CMK (cell line): Measurements from ENCODE around the gene THSD7A.

Experiments
- DNase-seq: peaks from one replicate; pipeline ENCODE4 v3.0.0-alpha.2; 2010; ENCODE audit warnings: low read depth

The THSD7A gene

GRCh38 chr7:11749629-11750028 lies 82.4 kb downstream of the THSD7A start:
- DNase-seq = no peak

- DNase-seq = no peak
These were observed 83.1 kb downstream of the THSD7A start for GRCh38 chr7:11748884-11749283.

GRCh38 chr7:11747715-11748485 lies 84.1 kb downstream of the THSD7A start:
- DNase-seq = no peak

- no peak for DNase-seq
These were observed 85.4 kb downstream of the THSD7A start for GRCh38 chr7:11746591-11746990.

- no peak for DNase-seq
These were observed 88.5 kb downstream of the THSD7A start for GRCh38 chr7:11743548-11743947.

- no peak for DNase-seq
These were observed 89.0 kb downstream of the THSD7A start for GRCh38 chr7:11743016-11743415.

GRCh38 chr7:11742496-11742895 lies 89.5 kb downstream of the THSD7A start:
- DNase-seq = no peak

GRCh38 chr7:11737723-11738122 lies 94.3 kb downstream of the THSD7A start:
- no peak for DNase-seq

GRCh38 chr7:11732207-11732606 lies 99.8 kb downstream of the THSD7A start:
- no peak for DNase-seq

GRCh38 chr7:11730725-11731124 lies 101.3 kb downstream of the THSD7A start:
- no peak for DNase-seq

GRCh38 chr7:11727864-11728263 lies 104.1 kb downstream of the THSD7A start:
- DNase-seq = no peak

- DNase-seq = no peak
These were observed 105.2 kb downstream of the THSD7A start for GRCh38 chr7:11726794-11727155.

- DNase-seq = no peak
These were observed 105.8 kb downstream of the THSD7A start for GRCh38 chr7:11726001-11726793.

GRCh38 chr7:11716185-11716584 lies 115.8 kb downstream of the THSD7A start:
- no peak for DNase-seq

- no peak for DNase-seq
These were observed 117.3 kb downstream of the THSD7A start for GRCh38 chr7:11714676-11715075.

- no peak for DNase-seq
These were observed 117.8 kb downstream of the THSD7A start for GRCh38 chr7:11714205-11714604.

GRCh38 chr7:11713352-11713751 lies 118.6 kb downstream of the THSD7A start:
- no peak for DNase-seq

GRCh38 chr7:11710377-11710776 lies 121.6 kb downstream of the THSD7A start:
- DNase-seq = no peak

GRCh38 chr7:11709196-11709595 lies 122.8 kb downstream of the THSD7A start:
- DNase-seq = no peak

GRCh38 chr7:11707606-11708193 lies 124.3 kb downstream of the THSD7A start:
- DNase-seq = no peak

GRCh38 chr7:11706666-11707605 lies 125.1 kb downstream of the THSD7A start:
- no peak for DNase-seq

GRCh38 chr7:11703829-11704228 lies 128.2 kb downstream of the THSD7A start:
- DNase-seq = no peak
